Measurements from ENCODE around the gene SEZ6L. TPM values are rescaled to one million over a fixed set of nuclear protein-coding genes. Genes with fewer than 3 reads are reported as not detected.

The SEZ6L gene
- total and polyA plus RNA-seq, 10 of the 15 experiments (the other 5 are each of a cell fraction or from before 2014, with no cell fraction given) = not detected

GRCh38 chr22:26418620-26419019 lies 249.4 kb downstream of the SEZ6L start:
- TF ChIP-seq EZH2 (IDR thresholded peaks at IDR 0.05; ENCODE audit: borderline replicate concordance, control insufficient read depth, low read depth, low read length) = no peak
- no peak for TF ChIP-seq SRF (IDR thresholded peaks at IDR 0.05; ENCODE audit: low read depth in 2 of 2, low read length in 2 of 2)
- no peak for TF ChIP-seq ZNF274 (IDR thresholded peaks at IDR 0.05; ENCODE audit: insufficient read depth, insufficient read length)
- no peak for TF ChIP-seq SMAD1 (IDR thresholded peaks at IDR 0.05; ENCODE audit: low read depth, partially characterized antibody)
- TF ChIP-seq LARP7 (IDR thresholded peaks at IDR 0.05) = no peak
- no peak for TF ChIP-seq POLR2AphosphoS5 (IDR thresholded peaks at IDR 0.05; ENCODE audit: low read length)
- TF ChIP-seq BCL11A (IDR thresholded peaks at IDR 0.05; ENCODE audit: low read depth, low read length) = no peak
- no peak for TF ChIP-seq HCFC1 (IDR thresholded peaks at IDR 0.05; ENCODE audit: low read length)
- no peak for TF ChIP-seq USF1 (IDR thresholded peaks at IDR 0.05; ENCODE audit: borderline replicate concordance, extremely low read length, insufficient read depth, low read depth, low read length)
- no peak for TF ChIP-seq EP300 (IDR thresholded peaks at IDR 0.05; ENCODE audit: borderline replicate concordance in 1 of 2, control insufficient read depth in 1 of 2, low read depth in 2 of 2, low read length in 2 of 2)
- TF ChIP-seq STAT3 (IDR thresholded peaks at IDR 0.05; ENCODE audit: low read depth, low read length) = no peak
- TF ChIP-seq NKRF (conservative IDR thresholded peaks at IDR 0.05) = no peak
- H3K4me2 ChIP-seq (ENCODE audit: control insufficient read depth, insufficient read depth) = no peak overlapping the region
- ATAC-seq = no peak
- no peak overlapping the region for H3K27ac ChIP-seq (ENCODE audit: control insufficient read depth, insufficient read depth)
- no peak overlapping the region for H3K9ac ChIP-seq (ENCODE audit: control insufficient read depth, insufficient read depth, low read length)
- H3K36me3 ChIP-seq (ENCODE audit: control insufficient read depth in 2 of 2, insufficient read depth in 2 of 2, low read length in 1 of 2) = no peaks in the 10 kb centered on the region
- CTCF ChIA-PET = interaction anchor here (1.7 kb wide), 1 partner anchor 41 kb away, joined by 4 read pairs; no protein-coding TSS in a partner anchor
- BruUV-seq (replicated peaks) = no TSS peak
- H2AFZ ChIP-seq (ENCODE audit: control insufficient read depth, low read depth, low read length) = no peak overlapping the region
- POLR2A ChIA-PET = no interaction called here
- in situ Hi-C loops (cut with MboI) (no loop called here), intact Hi-C loops (cut with micrococcal nuclease; ENCODE audit: unreplicated experiment) (no loop called here)
- H3K9me3 ChIP-seq (replicated peaks; ENCODE audit: control insufficient read depth, insufficient read depth, low read length) = peaks cover 8% of the 10 kb centered on the region; the same call in 2 of the 3 replicates
- 18% methylated on average over 3 of the region's 3 CpGs for WGBS (ENCODE audit: insufficient coverage, insufficient replicate concordance, low lambda C conversion rate, missing lambda C conversion rate)
- no peaks in the 10 kb centered on the region for H3K79me2 ChIP-seq (ENCODE audit: control insufficient read depth, insufficient read depth, low read length)
- FAIRE-seq = no peak
- SMC1A ChIA-PET (ENCODE audit: uncharacterized antibody, unreplicated experiment) = interaction anchor here (1.7 to 1.9 kb wide), 2 partner anchors 8 to 12 kb away, joined by 6 to 13 read pairs; no protein-coding TSS in a partner anchor
- no peaks in the 10 kb centered on the region for H4K20me1 ChIP-seq (ENCODE audit: control insufficient read depth, insufficient read depth)
- H3K4me3 ChIP-seq = no peak overlapping the region
- no peak for DNase-seq (ENCODE audit: low read depth, low spot score)
- RAD21 ChIA-PET (ENCODE audit: unreplicated experiment) = interaction anchor here (1.8 kb wide), 1 partner anchor 12 kb away, joined by 3 read pairs; no protein-coding TSS in a partner anchor
- H3K27me3 ChIP-seq (replicated peaks in 1 of 2; ENCODE audit: control insufficient read depth in 2 of 2, insufficient read depth in 2 of 2, low read length in 1 of 2) = peaks cover 0 to 1% of the 10 kb centered on the region in 2 experiments; a peak in 3 of 4 replicates
- H3K4me1 ChIP-seq (ENCODE audit: control insufficient read depth, insufficient read depth, low read length) = no peaks in the 10 kb centered on the region
